CD4-positive, CD25-positive, alpha-beta regulatory T cell (primary cell): Measurements from ENCODE around the gene FTCD. TPM values are rescaled to one million over a fixed set of nuclear protein-coding genes. Genes with fewer than 3 reads are reported as not detected.
A peak's percentile ranks its signal among the peaks of the same experiment; 100 is the strongest.

Experiments
- ATAC-seq, 2 donors: fragments of 150-1000 bp; cut with Tn5 transposase; one replicate each; pipeline ENCODE4 v1.10.0; 2021; ENCODE audit warnings: low read depth in 2 of 2, moderate number of reproducible peaks in 2 of 2, moderate library complexity in 1 of 2
- DNase-seq, 3 donors: peaks; one replicate each; pipeline versions ENCODE4 v3.0.0 to v3.0.0-alpha.2; 2012 to 2022; ENCODE audit warnings: mixed read lengths in 1 of 3
- H3K27ac ChIP-seq: one replicate; pipeline ENCODE4 v1.7.0; 2013; ENCODE audit warnings: mild to moderate bottlenecking, low read length; ENCODE audit not compliant: insufficient read depth, poor library complexity, severe bottlenecking
- H3K27me3 ChIP-seq: one replicate; pipeline ENCODE4 v1.7.0; 2013; ENCODE audit warnings: low read length; ENCODE audit not compliant: control insufficient read depth, insufficient read depth
- H3K36me3 ChIP-seq: one replicate; pipeline ENCODE4 v1.7.0; 2013; ENCODE audit warnings: mild to moderate bottlenecking, low read length, moderate library complexity; ENCODE audit not compliant: control insufficient read depth, insufficient read depth
- H3K4me1 ChIP-seq: 2 replicates; pipeline ENCODE4 v1.7.0; 2013; ENCODE audit warnings: mild to moderate bottlenecking, low read length; ENCODE audit not compliant: insufficient read depth, control insufficient read depth, poor library complexity, severe bottlenecking
- H3K4me3 ChIP-seq: one replicate; pipeline ENCODE4 v1.7.0; 2013; ENCODE audit warnings: low read depth, mild to moderate bottlenecking, low read length, moderate library complexity
- H3K9me3 ChIP-seq, 2 experiments: 1 replicate in 1 of 2; 2 replicates in 1 of 2; pipeline ENCODE4 v1.7.0; 2013; ENCODE audit warnings: low read length in 2 of 2, mild to moderate bottlenecking in 1 of 2, moderate library complexity in 1 of 2; ENCODE audit not compliant: control insufficient read depth in 2 of 2
- H3K27ac Mint-ChIP-seq, 3 donors: one replicate each; pipeline ENCODE4 v1.8.0; 2020 to 2022; ENCODE audit warnings: mild to moderate bottlenecking in 3 of 3, mixed read lengths in 3 of 3, moderate library complexity in 2 of 3
- H3K27me3 Mint-ChIP-seq: one replicate; pipeline ENCODE4 v1.8.0; 2022; ENCODE audit warnings: mild to moderate bottlenecking, mixed read lengths
- H3K36me3 Mint-ChIP-seq: one replicate; pipeline ENCODE4 v1.8.0; 2020; ENCODE audit warnings: mixed read lengths
- H3K4me1 Mint-ChIP-seq, 4 donors: one replicate each; pipeline ENCODE4 v1.8.0; 2020 to 2022; ENCODE audit warnings: mixed read lengths in 4 of 4, mild to moderate bottlenecking in 1 of 4
- H3K4me3 Mint-ChIP-seq, 4 donors: one replicate each; pipeline ENCODE4 v1.8.0; 2020 to 2022; ENCODE audit warnings: mild to moderate bottlenecking in 4 of 4, mixed read lengths in 4 of 4, moderate library complexity in 3 of 4
- H3K9me3 Mint-ChIP-seq, 7 donors: one replicate each; pipeline ENCODE4 v1.8.0; 2020 to 2022; ENCODE audit warnings: mixed read lengths in 7 of 7, mild to moderate bottlenecking in 3 of 7, moderate library complexity in 2 of 7
- polyA plus RNA-seq, 4 donors: library from polyadenylated mRNA; unstranded; fragments of 300-500 nt; fragmentation: Illumina TruSeq; gene quantifications; one replicate each; pipeline ENCODE4 v1.2.3, GENCODE V29; 2021
- total RNA-seq: library from RNA; stranded (reverse); gene quantifications from one replicate; pipeline ENCODE4 v1.2.3, GENCODE V29; 2022

The FTCD gene
- total and polyA plus RNA-seq, 5 donors from 2014 or later, result 0.38 TPM; not detected in 4

DNA sequence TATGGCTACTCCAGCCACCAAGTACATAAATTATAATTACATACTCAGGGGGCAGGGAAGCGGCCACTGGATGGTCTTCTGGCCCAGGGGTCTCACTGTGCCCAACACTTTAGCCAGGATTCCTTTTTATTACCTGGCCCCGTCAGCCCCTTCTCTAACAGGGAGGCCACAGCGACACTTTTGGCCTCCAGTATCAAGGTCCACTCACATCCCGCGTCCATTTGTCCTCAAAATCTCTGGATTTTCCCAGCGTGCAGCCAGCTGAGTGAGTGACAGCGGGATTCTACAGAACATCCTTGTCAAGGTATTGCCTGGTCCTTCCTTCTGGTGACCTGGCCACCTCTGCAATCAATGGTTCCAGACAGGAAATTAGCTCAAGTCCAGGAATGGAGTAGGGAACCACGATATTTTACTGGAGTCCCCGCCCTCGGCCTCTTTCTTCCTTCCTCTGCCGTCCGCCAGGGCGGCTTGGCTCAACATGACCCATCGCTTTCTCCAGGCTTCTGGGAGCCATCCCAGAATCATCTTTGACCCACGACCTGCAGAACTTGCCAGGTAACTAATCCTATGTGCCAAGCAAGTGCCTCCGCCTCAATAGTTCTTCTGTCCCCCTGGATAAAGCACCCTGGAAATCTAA is 60.2 kb downstream of the FTCD start:
- no peaks in the 10 kb centered on the region for H3K36me3 ChIP-seq
- Mint-ChIP-seq H3K27me3 (peaks cover 16% of the 10 kb centered on the region), H3K36me3 (no peaks in the 10 kb centered on the region), H3K27ac (peak overlapping the region in 1 of 3 donors; percentile 41), H3K9me3 (peaks cover 0 to 5% (median 2%) of the 10 kb centered on the region in 7 donors), H3K4me3 (peak overlapping the region in 1 of 4 donors; percentile 66), H3K4me1 (peaks cover 0 to 5% (median 1%) of the 10 kb centered on the region in 4 donors)
- no peak overlapping the region for H3K4me3 ChIP-seq
- ATAC-seq, result no peak
- H3K4me1 ChIP-seq, result peaks cover 8% of the 10 kb centered on the region
- no peak overlapping the region for H3K27ac ChIP-seq
- H3K27me3 ChIP-seq, result peaks cover under 1% of the 10 kb centered on the region
- no peaks in the 10 kb centered on the region for H3K9me3 ChIP-seq
- no peak for DNase-seq

DNA sequence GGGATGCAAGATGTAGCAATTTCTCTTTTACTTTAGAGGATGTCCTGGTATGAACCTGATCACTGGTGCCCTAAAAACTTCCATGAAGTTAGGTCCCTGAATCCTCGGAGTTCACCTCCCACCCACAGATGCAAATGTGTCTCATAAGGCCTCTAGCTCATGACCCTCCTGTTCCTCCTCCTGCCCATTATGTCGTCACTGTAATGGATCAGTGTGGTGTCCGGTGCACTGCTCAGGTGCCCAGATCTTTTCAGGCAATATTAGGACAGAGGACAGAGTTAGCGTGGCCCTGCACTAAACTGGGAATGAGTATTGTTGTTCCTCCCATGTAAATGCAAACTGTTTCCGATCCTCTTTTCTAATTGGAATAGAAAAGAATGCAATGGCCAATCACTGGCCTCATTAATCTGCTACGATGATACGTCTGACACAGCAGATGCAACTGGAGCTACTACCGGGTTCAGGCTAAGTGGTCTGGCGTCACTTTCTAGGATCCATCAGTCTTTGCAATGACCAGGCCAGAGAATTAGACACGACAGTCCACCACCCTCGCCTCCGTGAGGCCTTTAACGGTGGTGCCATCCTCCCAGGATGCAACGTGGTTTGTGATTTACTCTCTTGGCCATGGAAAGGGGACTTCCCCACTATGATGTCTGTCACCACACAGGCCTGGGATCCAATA is 60.8 kb downstream of the FTCD start:
- no peaks in the 10 kb centered on the region for H3K36me3 ChIP-seq
- H3K9me3 ChIP-seq, result no peaks in the 10 kb centered on the region
- H3K4me1 ChIP-seq, result peaks cover 8% of the 10 kb centered on the region
- Mint-ChIP-seq H3K36me3 (no peaks in the 10 kb centered on the region), H3K27me3 (peaks cover 11% of the 10 kb centered on the region), H3K4me3 (peak overlapping the region in 1 of 4 donors; percentile 15), H3K27ac (no peak overlapping the region), H3K9me3 (peaks cover 0 to 9% (median 2%) of the 10 kb centered on the region in 7 donors), H3K4me1 (peaks cover 0 to 5% (median 1%) of the 10 kb centered on the region in 4 donors)
- H3K27ac ChIP-seq, result no peak overlapping the region
- ATAC-seq (no peak), DNase-seq (no peak)
- H3K4me3 ChIP-seq, result no peak overlapping the region
- no peaks in the 10 kb centered on the region for H3K27me3 ChIP-seq

DNA sequence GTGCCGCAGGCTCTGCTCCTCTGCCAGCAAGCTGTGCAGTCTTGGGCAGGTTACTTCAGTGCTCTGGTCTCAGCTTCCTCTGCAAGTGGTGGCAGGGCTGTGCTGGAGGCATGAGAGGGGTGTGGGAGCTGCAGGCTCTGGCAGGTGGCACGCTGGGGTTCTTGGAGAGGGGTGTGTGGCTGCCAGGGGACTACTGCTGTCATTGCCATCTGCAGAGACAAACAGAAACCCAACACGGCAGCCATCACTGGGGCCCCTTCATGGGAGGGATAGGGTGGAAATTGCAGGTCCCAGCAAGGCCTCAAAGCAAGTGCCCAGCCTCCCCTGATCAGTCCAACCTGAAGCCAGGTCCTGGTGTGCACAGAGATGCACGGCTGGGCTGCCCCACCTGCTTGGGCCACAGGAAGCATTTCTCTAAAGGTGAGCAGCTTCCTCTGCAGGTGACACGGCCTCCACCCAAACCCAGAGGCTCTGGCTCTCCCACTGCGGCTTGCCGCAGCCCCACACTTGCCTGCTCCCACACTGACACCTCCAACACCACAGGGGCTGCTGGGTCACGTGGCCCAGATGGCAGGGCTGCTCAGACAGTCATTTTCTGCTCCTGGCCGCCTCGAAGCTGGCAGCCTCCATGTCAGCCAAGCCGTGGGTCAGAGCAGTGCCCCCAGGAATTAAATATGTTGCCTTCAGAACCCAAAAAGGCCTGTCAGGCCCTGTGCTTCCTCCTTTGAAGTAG is 61.5 kb downstream of the FTCD start:
- H3K27ac Mint-ChIP-seq, result no peak overlapping the region
- H3K27ac ChIP-seq, result no peak overlapping the region
- peaks cover 8% of the 10 kb centered on the region for H3K4me1 ChIP-seq
- peaks cover 0 to 3% (median 1%) of the 10 kb centered on the region in 4 donors for H3K4me1 Mint-ChIP-seq
- H3K36me3 Mint-ChIP-seq, result no peaks in the 10 kb centered on the region
- DNase-seq (no peak), ATAC-seq (no peak)
- no peak overlapping the region for H3K4me3 ChIP-seq
- peaks cover 0 to 9% (median 2%) of the 10 kb centered on the region in 7 donors for H3K9me3 Mint-ChIP-seq
- H3K4me3 Mint-ChIP-seq, result peak overlapping the region in 1 of 4 donors; percentile 15
- H3K9me3 ChIP-seq, result peaks cover 0 to 4% of the 10 kb centered on the region in 2 experiments
- H3K27me3 Mint-ChIP-seq, result peaks cover 6% of the 10 kb centered on the region
- H3K27me3 ChIP-seq, result no peaks in the 10 kb centered on the region
- H3K36me3 ChIP-seq, result no peaks in the 10 kb centered on the region

DNA sequence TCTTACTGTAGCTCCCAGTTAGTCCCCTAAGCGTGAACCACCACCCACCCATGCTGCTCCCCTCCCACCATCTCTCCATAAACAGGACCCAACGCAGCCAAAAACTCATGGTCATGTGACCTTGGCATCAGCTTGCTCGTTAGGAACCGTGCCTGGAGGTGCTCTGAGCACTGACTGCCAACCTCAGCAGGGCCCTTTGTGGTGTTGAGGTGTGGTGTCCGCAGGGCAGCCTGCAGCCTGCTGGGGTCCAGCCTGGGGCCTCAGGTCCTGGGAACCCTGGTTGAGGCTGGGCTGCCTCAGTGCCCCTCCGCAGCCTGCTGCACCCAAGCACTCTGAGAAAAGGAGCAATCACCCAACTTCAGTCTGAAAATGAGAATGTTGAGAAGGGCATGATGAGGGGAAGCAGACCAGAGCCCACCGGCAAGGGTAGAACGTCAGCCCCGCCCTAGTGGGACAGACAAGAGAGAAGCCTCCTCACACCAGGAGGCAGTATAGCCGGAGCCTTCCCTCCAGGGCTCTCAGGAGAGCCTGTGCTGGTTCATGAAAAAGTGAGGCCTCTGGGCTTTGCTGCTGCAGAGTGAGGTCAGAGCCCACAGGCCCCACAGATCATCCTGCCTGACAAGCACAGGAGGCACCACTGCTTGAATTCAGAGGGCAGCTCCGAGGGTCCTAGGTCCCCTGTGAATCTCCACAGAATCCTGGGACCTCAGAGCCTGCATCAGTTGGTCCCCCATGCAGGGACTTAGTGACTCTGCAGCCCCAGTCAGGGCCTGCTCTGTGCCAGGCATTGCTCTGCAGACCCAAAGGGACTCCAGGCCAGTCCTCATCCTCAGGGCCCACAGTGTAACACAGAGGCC is 62.3 kb downstream of the FTCD start:
- DNase-seq, result no peak

DNA sequence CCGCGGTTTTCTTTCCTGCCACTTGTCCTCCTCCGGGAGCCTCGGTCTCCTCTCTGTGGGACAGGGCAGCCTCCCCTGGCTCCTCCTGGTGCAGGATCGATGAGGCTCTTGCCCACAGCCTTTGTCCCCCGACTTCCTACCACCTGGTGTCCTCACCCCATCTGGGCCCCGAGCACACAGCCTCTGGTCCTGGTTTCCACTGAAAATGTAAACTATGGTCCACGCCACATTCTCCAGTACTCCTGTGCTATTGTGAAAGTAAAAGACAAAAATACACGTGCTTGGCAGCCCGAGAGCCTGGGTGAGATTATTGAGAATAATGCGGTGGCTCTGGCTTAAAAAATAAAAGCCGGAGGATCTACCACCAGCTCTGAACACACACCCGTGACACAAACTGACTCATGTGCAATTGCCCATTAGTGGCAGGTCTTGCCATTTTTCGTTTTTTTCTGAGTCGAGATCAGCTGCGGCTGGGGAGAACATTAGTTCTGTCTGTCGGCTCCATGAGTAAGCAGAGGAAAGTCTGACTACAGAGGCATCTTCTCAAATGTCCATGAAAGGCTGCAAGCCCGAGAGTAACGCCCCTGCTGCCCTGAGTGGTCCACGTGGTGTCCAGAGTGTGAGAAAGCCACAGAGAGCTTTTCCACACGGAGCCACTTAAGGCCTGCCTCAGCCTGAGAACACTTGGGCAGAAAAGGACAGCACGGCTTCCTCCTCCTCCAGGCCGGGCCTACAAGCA is 63.2 kb downstream of the FTCD start:
- DNase-seq (no peak), ATAC-seq (no peak)
- H3K27me3 Mint-ChIP-seq, result peaks cover 6% of the 10 kb centered on the region
- H3K9me3 ChIP-seq, result peaks cover 9 to 14% of the 10 kb centered on the region in 2 experiments
- peaks cover 0 to 3% (median 1%) of the 10 kb centered on the region in 4 donors for H3K4me1 Mint-ChIP-seq
- no peaks in the 10 kb centered on the region for H3K4me1 ChIP-seq
- H3K4me3 ChIP-seq, result no peak overlapping the region
- no peaks in the 10 kb centered on the region for H3K36me3 ChIP-seq
- H3K9me3 Mint-ChIP-seq, result peaks cover 0 to 22% (median 3%) of the 10 kb centered on the region in 7 donors
- no peak overlapping the region for H3K27ac Mint-ChIP-seq
- H3K27ac ChIP-seq, result no peak overlapping the region
- H3K36me3 Mint-ChIP-seq, result no peaks in the 10 kb centered on the region
- H3K27me3 ChIP-seq, result no peaks in the 10 kb centered on the region
- H3K4me3 Mint-ChIP-seq, result peak overlapping the region in 1 of 4 donors; percentile 49

More for the DNA sequence above, 62.3 kb downstream of the FTCD start:
- no peak overlapping the region for H3K27ac ChIP-seq
- Mint-ChIP-seq H3K36me3 (no peaks in the 10 kb centered on the region), H3K4me3 (no peak overlapping the region), H3K27ac (no peak overlapping the region), H3K27me3 (peaks cover 6% of the 10 kb centered on the region), H3K9me3 (peaks cover 0 to 17% (median 3%) of the 10 kb centered on the region in 7 donors), H3K4me1 (peaks cover 0 to 3% (median 1%) of the 10 kb centered on the region in 4 donors)
- no peaks in the 10 kb centered on the region for H3K36me3 ChIP-seq
- H3K4me1 ChIP-seq, result peaks cover 7% of the 10 kb centered on the region
- no peaks in the 10 kb centered on the region for H3K27me3 ChIP-seq
- ATAC-seq, result no peak
- no peak overlapping the region for H3K4me3 ChIP-seq
- peaks cover 8 to 11% of the 10 kb centered on the region in 2 experiments for H3K9me3 ChIP-seq

DNA sequence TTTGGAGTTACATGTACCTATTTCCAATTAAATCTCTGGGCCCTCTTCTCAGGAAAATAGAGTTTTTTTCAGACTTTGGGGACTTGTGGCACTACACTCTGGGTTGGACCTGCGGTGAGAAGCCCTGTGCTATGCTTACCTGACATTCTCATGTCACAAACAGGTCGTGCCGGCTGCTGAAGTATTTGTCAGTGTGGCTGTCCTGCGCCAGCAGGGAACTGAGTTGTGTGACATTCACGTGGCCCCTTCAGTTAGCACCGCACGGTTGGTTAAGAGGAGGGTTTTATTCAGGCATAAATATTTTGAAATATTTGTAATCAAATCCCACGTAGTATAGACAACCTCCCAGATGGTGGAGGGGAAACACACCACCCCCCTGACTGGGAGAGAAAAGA is 63.8 kb downstream of the FTCD start:
- DNase-seq (no peak), ATAC-seq (no peak)
- Histone ChIP-seq H3K4me3 (no peak overlapping the region), H3K36me3 (no peaks in the 10 kb centered on the region), H3K27ac (no peak overlapping the region), H3K27me3 (no peaks in the 10 kb centered on the region), H3K4me1 (no peaks in the 10 kb centered on the region), H3K9me3 (peaks cover 14% of the 10 kb centered on the region in 2 experiments)
- H3K27ac Mint-ChIP-seq, result no peak overlapping the region
- no peak overlapping the region for H3K4me3 Mint-ChIP-seq
- H3K9me3 Mint-ChIP-seq, result peaks cover 0 to 25% (median 8%) of the 10 kb centered on the region in 7 donors
- H3K36me3 Mint-ChIP-seq, result no peaks in the 10 kb centered on the region
- H3K27me3 Mint-ChIP-seq, result peaks cover under 1% of the 10 kb centered on the region
- H3K4me1 Mint-ChIP-seq, result no peaks in the 10 kb centered on the region
